ENCODE measurements around the gene LGMN.
"Not testable (repeated sequence)": the region's sequence is repeated elsewhere in the genome, so short reads cannot be mapped to it uniquely, and the experiment has no call there.

The LGMN gene

DNA sequence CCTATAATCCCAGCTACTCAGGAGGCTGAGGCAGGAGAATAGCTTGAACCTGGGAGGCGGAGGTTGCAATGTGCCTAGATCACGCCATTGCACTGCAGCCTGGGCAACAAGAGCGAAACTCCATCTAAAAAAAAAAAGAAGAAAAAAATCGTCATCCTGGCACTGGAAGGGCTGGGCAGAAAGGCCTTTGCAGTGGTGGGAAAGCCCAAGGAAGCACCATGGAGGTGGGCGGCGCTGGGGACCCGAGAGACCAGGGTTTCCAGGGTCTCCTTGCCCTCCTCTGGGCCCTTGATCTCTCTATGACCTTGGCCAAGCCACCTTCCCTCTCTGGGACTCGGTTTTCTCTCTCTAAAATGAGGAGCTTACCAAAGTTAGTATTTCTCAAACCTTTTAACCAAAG is 65.4 kb downstream of the LGMN start:
- H3K27me3 ChIP-seq (ENCODE audit: insufficient read depth, poor library complexity, severe bottlenecking): peaks cover 8% of the 10 kb centered on the region
- H3K36me3 ChIP-seq (ENCODE audit: low read depth): no peaks in the 10 kb centered on the region
- H3K4me1 ChIP-seq (ENCODE audit: insufficient read depth, poor library complexity, severe bottlenecking): no peaks in the 10 kb centered on the region
- TF ChIP-seq CTCF (IDR thresholded peaks at IDR 0.05; ENCODE audit: poor library complexity, severe bottlenecking): no peak
- no peak overlapping the region for H3K4me3 ChIP-seq (ENCODE audit: severe bottlenecking)
- H3K27ac ChIP-seq (ENCODE audit: poor library complexity, severe bottlenecking): no peak overlapping the region
- no peak for DNase-seq (ENCODE audit: low spot score)
- no peaks in the 10 kb centered on the region for H3K9me3 ChIP-seq (ENCODE audit: severe bottlenecking)
- no peak for ATAC-seq (ENCODE audit: low read depth)

DNA sequence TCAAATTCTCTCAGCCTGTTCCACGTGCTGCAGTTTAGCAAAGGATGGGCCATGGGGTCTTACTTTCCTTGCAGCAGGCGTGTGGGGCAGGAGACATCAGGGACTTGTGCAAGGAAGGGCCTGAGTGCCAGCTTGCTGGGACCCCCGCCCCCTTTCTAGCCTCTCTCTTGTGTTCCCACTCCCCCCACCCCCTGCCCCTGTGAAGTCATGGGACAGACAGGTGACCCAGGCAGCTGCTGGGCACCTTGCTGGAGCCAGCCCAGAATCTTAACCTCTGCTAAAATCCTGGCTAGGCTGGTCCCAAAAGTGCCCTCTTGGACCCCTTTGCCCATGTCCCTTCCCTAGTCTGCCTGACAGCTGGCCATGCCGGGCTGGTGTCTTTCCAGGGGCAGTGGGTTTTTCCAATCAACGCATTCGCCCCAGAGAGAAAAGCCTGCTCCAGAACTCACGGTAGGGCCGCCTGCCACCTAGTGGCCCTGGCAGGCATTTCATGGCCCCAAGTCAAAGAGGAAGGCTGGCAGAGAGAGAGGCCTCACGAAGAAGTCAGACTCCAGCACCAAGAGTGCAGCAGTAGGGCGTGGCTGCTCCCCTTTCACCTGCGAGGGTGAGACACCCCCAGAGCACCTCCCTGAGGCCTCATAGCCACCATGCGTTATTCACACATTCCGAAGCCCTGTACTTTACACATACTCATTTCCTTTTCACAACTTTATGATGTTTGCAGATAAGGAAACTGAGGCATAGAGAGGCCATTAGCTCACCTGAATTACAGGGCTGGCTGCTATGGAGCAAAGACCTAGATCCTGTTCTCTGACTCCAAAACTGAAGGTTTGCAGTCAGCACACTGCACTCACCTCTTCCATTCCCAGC is 67.4 kb downstream of the LGMN start:
- DNase-seq (ENCODE audit: low spot score) (no peak), ATAC-seq (ENCODE audit: low read depth) (peak; percentile 74)
- Histone ChIP-seq H3K27ac (ENCODE audit: poor library complexity, severe bottlenecking) (no peak overlapping the region), H3K4me3 (ENCODE audit: severe bottlenecking) (no peak overlapping the region), H3K27me3 (ENCODE audit: insufficient read depth, poor library complexity, severe bottlenecking) (no peaks in the 10 kb centered on the region), H3K4me1 (ENCODE audit: insufficient read depth, poor library complexity, severe bottlenecking) (no peaks in the 10 kb centered on the region), H3K9me3 (ENCODE audit: severe bottlenecking) (no peaks in the 10 kb centered on the region), H3K36me3 (ENCODE audit: low read depth) (no peaks in the 10 kb centered on the region)
- TF ChIP-seq CTCF (IDR thresholded peaks at IDR 0.05; ENCODE audit: poor library complexity, severe bottlenecking): peak; percentile 99

DNA sequence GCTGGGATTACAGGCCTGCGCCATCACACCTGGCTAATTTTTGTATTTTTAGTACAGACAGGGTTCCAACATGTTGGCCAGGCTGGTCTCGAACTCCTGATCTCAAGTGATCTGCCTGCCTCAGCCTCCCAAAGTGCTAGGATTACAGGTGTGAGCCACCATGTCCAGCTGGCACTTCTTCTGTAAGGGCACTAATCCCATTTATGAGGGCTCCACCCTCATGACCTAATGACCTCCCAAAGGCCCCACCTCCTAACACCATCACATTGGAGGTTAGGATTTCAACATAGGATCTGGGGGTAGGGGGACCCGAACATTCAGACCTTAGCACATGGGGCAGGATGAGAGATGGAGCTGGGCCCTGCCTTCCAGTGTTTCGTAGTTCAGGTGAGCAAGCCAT is 68.1 kb downstream of the LGMN start:
- H3K4me1 ChIP-seq (ENCODE audit: insufficient read depth, poor library complexity, severe bottlenecking); H3K27me3 ChIP-seq (ENCODE audit: insufficient read depth, poor library complexity, severe bottlenecking); H3K36me3 ChIP-seq (ENCODE audit: low read depth); ATAC-seq (ENCODE audit: low read depth); DNase-seq (ENCODE audit: low spot score); H3K4me3 ChIP-seq (ENCODE audit: severe bottlenecking); H3K27ac ChIP-seq (ENCODE audit: poor library complexity, severe bottlenecking); H3K9me3 ChIP-seq (ENCODE audit: severe bottlenecking): not testable (repeated sequence)

- Histone ChIP-seq H3K36me3 (ENCODE audit: low read depth) (no peaks in the 10 kb centered on the region), H3K9me3 (ENCODE audit: severe bottlenecking) (no peaks in the 10 kb centered on the region), H3K4me1 (ENCODE audit: insufficient read depth, poor library complexity, severe bottlenecking) (no peaks in the 10 kb centered on the region), H3K27ac (ENCODE audit: poor library complexity, severe bottlenecking) (no peak overlapping the region), H3K27me3 (ENCODE audit: insufficient read depth, poor library complexity, severe bottlenecking) (no peaks in the 10 kb centered on the region), H3K4me3 (ENCODE audit: severe bottlenecking) (no peak overlapping the region)
- DNase-seq (ENCODE audit: low spot score) (no peak), ATAC-seq (ENCODE audit: low read depth) (no peak)
- no peak for TF ChIP-seq CTCF (IDR thresholded peaks at IDR 0.05; ENCODE audit: poor library complexity, severe bottlenecking)
These were observed 69.2 kb downstream of the LGMN start for GRCh38 chr14:92679246-92679645.

DNA sequence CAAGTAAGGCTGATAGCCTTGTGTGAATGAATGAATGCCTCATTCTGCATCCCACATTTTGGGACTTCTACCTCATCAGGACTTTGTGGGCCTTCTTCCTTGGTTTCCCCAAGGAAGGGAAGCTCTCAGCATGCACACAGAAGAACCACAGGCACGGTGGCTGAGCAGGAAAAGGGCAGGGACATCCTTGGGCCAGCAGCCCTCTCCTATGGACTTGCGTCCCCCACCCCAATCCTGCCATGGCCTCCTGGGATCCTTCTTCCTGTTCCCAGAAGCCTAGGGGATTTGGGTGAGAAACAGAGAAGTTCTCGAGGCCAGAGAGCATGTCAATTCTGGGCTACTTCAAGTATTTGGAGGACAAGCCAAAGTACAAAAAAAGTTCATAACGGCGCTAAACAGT is 69.7 kb downstream of the LGMN start:
- H3K36me3 ChIP-seq (ENCODE audit: low read depth): no peaks in the 10 kb centered on the region
- H3K4me3 ChIP-seq (ENCODE audit: severe bottlenecking): no peak overlapping the region
- no peak for ATAC-seq (ENCODE audit: low read depth)

More for the DNA sequence above, 69.7 kb downstream of the LGMN start:
- no peaks in the 10 kb centered on the region for H3K4me1 ChIP-seq (ENCODE audit: insufficient read depth, poor library complexity, severe bottlenecking)
- DNase-seq (ENCODE audit: low spot score): no peak
- H3K27me3 ChIP-seq (ENCODE audit: insufficient read depth, poor library complexity, severe bottlenecking): no peaks in the 10 kb centered on the region
- no peak overlapping the region for H3K27ac ChIP-seq (ENCODE audit: poor library complexity, severe bottlenecking)
- no peaks in the 10 kb centered on the region for H3K9me3 ChIP-seq (ENCODE audit: severe bottlenecking)
- no peak for TF ChIP-seq CTCF (IDR thresholded peaks at IDR 0.05; ENCODE audit: poor library complexity, severe bottlenecking)
